Mesenteric fat pad (tissue), 1 donor: ENCODE data around the gene DDX60. TPM values are rescaled to one million over a fixed set of nuclear protein-coding genes. Genes with fewer than 3 reads are reported as not detected.
"Not testable (repeated sequence)": the region's sequence is repeated elsewhere in the genome, so short reads cannot be mapped to it uniquely, and the experiment has no call there.

Experiments used
- DNase-seq: peaks from one replicate; pipeline ENCODE4 v3.0.0-alpha.2; 2020; ENCODE audit warnings: low spot score
- total RNA-seq: library from RNA; stranded (reverse); fragmentation: NEBNext Ultra II Directional; extraction: Animal tissue kit (Norgen Biotek cat#: 25700); gene quantifications from one replicate; pipeline ENCODE4 v1.2.1, GENCODE V29; 2021
- donor health status: DM: yes; HTN: yes; CAD: no.

Gene DDX60
- total RNA-seq, 1 donor from 2014 or later = 12.5 TPM

DNA sequence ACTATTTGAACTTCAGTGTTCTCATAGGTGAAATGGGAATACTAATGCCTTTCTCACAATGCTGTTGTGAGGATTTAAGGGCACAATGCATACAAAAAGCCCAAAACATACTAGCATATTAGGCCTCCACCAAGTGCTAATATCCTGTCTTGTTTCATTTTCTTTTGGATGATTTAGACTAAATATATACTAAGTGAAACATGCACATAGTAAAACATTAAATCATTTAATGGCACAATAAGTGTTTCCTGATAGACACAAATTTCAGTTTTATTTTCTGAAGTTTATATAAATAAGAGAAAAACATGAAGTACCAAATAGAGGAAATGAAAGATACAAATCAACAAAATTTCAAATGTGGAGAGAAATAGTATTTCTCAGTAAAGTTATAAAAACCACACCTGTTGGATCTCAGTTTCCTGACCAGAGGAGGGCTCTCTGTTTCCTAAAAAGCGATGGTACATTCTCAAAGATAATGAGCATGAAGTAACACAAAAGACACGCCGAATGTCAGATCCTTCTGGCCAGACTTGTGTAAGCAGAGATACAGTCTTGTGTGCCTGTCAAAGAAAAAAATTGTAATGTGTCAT lies 25.1 kb downstream of the DDX60 start:
- no peak for DNase-seq

DNA sequence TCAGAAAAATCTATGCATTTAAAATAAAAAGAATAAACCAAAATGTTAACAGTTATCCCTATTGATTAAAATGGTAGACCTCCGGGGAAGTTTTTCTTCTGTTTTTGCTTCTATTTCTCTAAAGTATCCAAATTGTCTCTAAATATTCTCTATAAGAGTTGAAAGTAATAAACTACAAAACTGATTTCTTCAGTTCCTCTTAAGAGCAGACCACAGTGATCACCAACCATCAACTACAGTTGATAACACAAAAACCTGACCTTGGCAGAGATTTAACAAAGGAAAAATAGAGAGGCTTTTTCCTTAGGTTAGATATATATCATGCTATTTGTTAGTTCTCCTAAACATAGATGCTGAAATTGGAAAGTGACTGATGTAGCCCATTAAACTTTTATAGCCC lies 27.3 kb downstream of the DDX60 start:
- no peak for DNase-seq

DNA sequence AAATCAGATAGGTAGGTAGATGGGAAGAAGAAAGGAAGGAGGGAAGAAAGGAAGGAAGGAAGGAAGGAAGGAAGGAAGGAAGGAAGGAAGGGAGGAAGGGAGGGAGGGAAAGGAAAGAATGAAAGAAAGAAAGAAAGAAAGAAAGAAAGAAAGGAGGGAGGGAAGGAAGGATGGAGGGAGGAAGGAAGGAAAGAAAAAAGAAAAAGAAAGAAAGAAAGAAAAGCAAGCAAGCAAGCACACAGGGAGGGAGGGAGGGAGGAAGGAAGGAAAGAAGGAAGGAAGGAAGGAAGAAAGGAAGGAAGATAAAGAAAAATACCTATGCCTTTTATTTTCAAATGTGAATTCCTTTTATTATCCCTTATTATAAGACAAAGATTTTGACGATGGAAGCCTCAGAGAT lies 32.7 kb downstream of the DDX60 start:
- not testable (repeated sequence) for DNase-seq

DNA sequence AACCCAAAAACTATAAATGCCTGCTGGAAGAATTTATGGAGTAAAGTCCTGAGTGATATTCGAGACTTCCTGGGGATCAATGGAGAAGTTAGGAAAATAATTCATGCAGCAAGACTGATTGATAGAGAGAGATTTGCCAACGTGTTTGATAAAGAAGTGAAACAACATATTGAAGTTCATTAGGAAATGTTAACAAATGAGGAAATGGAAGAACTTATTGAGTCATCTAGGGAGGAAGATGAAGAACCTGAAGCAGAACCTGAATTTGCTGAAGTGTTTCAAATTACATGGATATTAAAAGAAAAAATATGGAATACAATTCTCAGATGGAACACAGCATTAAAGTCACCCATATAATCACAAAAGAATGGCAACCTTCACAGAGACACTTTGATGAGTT lies 39.0 kb downstream of the DDX60 start:
- DNase-seq = no peak

DNA sequence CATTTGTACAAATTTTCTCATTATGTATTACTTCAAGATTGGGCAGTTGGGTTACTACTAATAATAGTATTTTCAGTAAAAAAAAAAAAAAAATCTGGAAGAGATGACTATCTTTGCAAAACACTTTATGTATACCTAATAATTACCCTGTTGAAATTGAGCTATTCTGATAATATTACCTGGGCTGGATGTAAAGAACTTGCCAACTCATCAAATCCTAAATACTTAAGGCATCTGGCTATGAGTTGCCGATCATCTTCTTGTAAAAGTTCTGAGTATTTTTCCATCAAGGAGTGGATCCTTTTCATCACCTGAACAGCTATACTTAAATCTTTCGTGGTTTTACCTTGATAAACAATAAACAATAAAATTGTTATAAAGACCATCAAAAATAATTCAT lies 42.7 kb downstream of the DDX60 start:
- DNase-seq = no peak

DNA sequence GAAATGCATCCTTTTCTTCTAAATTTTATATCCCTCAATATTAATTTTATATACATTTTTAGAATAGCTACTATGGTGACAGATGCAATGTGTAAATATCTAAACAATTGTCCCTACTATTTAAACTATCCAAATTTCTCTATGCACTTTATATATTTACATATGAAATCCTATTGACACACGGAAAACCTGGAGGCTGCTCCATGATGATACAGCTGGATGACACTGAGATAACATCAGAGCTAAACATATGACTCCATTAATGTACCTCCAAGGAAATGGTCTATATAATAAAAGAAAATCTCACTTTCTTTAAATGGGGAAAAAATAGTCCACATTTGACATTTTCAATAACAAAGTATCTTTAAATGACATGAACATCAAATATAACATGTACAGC lies 43.7 kb downstream of the DDX60 start:
- no peak for DNase-seq

DNA sequence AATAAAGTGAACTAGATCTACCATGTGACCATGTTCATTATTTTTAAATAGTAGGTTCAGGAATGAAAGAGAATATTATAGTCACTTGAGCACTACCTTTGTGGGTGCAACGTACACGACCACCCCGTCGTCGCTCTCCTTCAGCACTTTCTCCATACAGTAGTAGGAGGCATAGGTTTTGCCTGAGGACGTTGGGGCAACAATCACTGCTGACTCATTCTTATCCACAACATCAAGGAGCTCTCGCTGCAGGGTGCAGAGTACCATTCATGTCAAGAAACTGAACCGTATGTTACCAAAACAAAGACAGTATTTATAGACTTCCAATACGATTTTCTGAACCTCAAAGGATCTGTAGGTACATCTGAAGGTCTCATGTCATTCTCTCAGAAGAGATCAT lies 44.7 kb downstream of the DDX60 start:
- no peak for DNase-seq

DNA sequence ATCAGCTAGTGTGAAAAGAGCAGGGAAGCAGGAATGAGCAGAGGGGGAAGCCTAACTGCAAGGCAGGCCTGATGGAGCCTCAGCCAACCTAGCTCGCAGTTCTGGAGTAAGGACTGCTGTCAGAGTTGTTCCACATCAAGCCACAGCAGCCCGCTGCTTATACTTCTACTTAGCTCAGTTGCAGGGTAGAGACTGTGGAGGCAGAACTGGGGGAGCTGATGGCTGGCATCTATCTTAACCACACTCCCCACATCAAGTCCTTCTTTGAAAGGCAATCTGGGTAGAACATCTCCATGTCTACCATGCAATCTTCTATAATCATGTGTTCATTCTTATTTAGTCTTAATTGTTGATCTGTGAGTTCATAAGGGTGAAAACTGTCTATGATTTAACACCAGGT lies 46.1 kb downstream of the DDX60 start:
- no peak for DNase-seq

DNA sequence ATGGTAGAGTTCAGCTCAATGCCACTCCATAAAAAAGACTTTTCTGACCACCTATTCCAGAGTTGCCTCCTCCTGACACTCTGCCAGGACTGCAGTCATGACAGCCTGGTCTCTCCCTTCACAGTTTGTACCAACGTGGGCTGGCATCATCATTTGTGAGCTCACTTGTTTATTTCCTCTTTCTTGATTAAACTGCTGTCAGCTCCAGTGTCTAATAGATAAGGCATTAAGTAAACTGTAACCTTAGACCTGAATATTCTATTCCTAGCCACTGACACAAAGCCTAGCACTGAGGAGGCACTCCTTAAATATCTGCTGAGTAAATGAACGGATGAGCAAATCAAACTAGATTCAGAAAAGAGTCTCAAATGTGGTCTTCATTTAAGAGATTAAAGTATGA lies 48.7 kb downstream of the DDX60 start:
- no peak for DNase-seq

DNA sequence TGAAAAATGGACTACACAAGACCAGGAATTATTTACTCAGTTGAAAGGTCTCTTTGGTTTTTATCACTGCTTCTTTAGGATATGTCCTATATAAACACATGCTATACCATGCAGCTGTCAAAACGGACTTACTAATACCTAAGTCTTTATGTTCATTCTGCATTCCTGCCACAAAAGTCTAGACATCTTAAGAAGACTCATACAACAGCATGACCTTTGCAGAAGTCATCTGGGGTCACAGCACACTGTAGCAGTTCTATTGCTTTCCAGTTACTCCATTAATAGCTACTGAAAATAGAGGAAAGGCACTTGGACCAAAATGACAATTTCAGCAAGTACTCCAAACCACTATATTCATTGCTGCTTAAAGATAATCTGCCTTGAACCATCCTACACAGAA lies 53.2 kb downstream of the DDX60 start:
- DNase-seq = no peak

DNA sequence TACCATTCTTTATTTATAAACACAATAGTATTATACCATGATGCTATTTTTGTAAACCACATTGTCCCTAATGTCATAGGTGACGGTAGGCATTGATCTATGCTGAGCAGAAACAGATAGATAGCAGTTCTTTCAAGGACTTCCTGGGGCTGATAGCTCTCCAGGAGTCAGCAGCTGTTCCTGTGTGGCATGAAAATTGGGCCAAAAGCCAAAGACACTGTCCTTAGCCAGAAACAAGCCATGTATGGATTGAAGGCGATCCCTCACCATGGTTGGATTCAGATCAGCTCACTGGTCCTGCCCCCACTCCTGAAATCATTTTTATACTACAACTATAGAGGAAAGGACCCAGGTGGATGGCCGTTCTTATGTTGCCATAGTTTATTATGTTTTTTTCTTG lies 53.6 kb downstream of the DDX60 start:
- no peak for DNase-seq

DNA sequence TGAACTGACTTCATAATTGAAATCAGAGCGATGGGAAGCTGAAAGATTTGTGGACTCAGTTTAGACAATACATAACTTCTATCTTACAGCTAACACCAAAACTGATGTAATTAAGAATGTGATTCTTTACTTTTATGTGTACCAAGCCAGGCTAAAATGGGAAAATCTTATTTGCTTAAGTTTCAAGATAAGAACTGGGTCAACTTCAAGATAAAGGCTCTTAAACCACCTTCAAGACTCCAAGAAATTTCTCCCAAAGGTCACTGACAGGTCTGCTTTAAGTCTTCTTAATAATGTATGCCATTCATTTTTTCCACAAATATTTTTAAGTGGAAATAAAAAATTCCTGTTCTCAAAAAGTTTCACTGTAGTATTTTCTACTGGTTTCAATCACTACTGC lies 55.5 kb downstream of the DDX60 start:
- DNase-seq = no peak

DNA sequence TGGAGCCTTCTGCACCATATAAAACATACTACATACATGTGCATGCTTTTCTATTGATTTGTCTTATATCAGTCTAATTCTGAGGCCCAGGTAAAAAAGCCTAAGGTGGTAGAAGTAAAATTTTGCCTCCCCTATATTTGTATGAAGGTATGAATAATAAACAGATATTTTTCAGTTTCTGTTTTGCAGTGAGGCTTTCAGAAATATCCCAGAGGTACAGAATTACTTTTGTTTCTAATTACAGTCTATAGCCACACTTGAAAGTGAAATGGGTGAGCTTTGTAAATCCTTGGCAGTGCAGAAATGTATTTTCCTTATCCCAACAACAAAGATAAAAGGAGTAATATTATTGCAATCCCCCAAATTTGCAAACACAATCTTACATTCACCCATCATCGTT lies 59.5 kb downstream of the DDX60 start:
- DNase-seq = no peak

DNA sequence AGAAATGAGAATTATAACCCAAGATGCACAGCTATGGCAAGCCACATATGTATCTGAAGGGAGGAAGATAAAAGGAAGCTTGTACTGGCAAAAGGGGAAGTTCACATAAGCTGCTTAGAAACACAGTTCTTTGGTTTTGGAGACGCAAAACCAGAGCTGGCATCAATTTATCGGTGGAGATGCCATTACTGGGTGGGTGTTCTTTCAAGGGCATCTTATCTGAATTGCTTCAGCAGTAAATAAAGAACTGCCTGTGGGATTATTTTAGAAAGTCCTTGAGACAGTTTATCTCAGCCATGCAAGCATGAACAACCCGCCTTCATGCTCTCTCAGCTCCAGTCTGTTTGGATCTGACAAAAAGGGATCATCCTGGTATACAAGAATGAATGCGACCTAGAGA lies 60.8 kb downstream of the DDX60 start:
- no peak for DNase-seq

DNA sequence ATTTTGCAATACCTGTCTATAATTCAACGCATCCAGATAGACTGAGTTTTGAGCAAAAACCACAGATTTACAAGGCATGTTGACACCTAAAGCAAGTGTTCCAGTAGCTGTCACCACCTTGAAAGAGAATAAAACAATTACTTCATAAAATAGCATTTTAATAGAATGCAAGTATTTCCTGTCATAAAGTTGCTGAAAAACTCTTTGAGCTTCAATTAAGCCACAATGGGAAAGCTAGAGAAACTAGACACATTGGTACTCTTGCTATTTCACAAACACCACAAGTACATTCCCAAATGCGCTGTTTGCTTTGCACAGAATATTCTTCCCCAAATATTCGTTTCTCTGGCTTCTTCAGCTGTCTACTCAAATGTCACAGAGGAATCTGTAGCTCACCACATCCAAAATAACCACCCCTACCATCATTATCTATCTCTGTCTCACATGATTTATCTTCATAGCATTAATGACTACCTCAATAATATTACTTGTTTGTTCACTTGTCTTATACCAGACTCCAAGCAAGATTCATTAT lies 70.3 kb downstream of the DDX60 start:
- DNase-seq = no peak

DNA sequence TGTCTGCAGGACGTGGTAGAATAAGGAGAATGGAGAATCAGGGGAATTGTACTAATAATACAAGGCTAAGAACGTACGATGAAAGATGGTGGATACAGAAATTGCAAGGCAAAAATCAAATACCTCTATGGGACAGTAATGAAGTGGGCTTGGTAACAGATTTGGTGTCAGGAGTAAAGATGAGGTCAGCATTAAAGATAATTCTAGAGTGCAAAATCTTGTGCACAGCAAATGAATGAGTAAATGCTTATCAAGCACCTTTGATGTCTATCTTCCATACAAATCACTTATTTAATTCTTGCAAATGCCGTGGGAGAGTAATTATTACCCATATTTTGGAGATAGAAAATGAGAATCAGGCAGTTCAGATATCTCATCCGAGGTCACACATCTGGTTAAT lies 70.9 kb downstream of the DDX60 start:
- DNase-seq = no peak

DNA sequence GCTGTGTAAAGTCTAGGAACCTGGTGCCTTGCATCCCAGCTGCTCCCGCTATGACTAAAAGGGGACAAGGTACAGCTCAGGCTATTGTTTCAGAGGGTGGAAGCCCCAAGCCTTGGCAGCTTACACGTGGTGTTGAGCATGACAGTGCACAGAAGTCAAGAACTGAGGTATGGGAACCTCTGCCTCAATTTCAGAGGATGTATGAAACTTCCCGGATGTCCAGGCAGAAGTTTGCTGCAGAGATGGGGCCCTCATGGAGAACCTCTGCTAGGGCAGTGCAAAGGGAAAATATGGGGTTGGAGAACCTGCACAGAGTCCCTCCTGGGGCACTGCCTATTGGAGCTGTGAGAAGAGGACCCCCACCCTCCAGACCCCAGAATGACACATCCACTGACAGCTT lies 76.6 kb downstream of the DDX60 start:
- no peak for DNase-seq

DNA sequence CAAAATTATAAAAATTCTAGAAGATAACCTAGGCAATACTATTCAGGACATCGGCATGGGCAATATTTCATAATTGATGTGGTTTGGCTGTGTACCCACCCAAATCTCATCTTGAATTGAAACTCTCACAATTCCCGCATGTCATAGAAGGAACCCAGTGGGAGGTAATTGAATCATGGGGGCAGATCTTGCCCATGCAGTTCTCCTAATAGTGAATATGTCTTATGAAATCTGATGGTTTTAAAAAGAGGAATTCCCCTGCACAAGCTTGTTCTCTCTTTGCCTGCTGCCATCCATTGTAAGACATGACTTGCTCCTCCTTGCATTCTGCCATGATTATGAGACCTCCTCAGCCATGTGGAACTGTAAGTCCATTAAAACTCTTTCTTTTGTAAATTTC lies 77.7 kb downstream of the DDX60 start:
- no peak for DNase-seq

DNA sequence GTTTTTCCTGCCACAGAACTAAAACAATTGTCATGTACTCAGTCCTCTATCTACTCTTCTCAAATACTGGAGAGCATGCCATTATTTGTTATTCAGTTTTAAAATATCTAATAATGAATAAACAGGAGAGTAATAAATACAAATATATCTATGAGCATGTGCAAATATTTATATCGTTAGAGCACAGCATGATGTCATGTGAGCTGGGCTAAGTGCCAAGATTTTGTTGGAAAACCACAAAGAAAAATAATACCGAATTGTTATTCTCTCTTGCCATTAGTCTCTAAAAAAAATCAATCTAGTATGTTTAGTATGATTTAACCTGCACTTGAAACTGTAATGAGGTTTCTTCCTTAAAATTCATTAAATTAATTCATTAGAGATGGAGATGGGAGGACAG lies 97.3 kb downstream of the DDX60 start:
- DNase-seq = no peak

DNA sequence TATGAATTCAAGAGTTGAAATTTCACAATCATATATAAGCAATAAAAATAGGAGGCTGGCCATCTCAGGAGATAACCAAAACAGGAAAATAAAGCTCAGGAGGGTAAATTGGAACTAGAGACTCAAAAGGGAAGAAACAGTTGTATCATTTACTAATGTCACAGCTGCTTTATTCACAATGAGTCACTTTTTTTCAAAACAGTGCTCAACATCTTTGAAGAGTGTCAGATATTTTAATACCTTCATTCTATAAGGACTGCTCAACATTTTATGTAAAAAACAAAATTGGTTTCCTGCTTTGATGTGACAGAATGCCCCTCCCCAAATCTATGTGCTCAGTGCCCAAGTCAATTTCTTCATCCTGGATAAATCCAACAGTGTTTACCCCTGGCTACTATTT lies 97.7 kb downstream of the DDX60 start:
- no peak for DNase-seq

DNA sequence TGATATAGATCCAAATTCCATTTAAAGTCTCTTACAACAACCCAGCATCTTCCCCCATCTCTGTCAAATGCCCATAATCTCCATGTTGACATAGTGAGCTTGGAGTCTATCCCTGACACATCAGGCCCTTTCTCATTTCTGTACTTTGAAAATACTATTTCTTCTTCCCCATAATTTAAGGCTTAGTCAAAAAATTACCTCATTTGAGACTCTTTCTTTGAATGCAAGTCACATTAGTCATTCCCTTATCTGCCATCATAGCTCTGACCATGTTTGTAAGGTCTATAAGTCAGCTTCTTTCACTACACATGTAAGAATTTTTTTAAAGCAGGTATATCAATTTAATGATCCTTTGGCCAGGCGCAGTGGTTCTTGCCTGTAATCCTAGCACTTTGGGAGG lies 99.9 kb downstream of the DDX60 start:
- DNase-seq = no peak

DNA sequence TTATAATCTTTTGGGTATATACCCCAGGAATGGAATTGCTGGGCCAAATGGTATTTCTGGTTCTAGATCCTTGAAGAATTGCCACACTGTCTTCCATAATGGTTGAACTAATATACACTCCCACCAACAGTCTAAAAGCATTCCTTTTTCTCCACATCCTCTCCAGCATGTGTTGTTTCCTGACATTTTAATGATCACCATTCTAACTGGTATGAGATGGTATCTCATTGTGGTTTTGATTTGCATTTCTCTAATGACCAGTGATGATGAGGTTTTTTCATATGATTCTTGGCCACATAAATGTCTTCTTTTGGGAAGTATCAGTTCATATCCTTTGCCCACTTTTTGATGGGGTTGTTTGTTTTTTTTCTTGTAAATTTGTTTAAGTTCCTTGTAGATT lies 105.0 kb downstream of the DDX60 start:
- DNase-seq = not testable (repeated sequence)

DNA sequence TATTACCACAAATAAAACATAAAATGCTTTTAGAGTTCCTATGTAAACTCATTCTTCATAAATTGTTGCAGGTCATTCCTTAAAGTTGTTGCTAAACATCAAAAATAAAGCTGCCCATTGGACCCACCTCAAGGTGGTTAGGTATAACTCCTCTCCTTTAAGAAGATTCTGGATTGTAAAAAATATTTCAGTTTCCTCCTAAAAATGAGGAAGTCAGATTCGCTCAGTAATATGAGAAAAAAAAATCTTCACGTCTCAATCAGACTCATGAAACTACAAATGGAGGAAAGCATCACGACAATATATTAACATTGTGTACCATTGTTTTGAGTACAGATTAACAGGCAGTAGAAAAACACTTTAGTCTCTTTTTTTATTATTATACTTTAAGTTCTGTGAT lies 105.9 kb downstream of the DDX60 start:
- no peak for DNase-seq
